GM19324 (cell line): ENCODE results near the gene SLC6A12.
"Not testable (repeated sequence)": the region's sequence is repeated elsewhere in the genome, so short reads cannot be mapped to it uniquely, and the experiment has no call there.

ENCODE experiments used
- ATAC-seq: cut with Tn5 transposase; IDR thresholded peaks from one replicate; pipeline ENCODE4 v1.9.1; 2021; ENCODE audit warnings: mild to moderate bottlenecking, moderate library complexity; ENCODE audit not compliant: unreplicated experiment, low FRiP score

Gene SLC6A12

DNA sequence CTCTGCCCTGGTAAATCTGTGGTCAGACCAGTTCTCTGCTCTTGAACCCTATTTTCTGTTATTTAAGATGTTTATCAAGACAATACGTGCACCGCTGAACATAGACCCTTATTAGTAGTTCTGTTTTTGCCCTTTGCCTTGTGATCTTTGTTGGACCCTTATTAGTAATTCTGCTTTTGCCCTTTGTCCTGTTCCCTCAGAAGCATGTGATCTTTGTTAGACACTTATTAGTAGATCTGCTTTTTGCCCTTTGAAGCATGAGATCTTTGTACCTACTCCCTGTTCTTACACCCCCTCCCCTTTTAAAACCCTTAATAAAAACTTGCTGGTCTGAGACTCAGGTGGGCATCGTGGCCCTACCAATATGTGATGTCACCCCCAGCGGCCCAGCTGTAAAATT, 22.0 kb upstream of the SLC6A12 start:
- not testable (repeated sequence) for ATAC-seq

GRCh38 chr12:234891-235415, 21.0 kb upstream of the SLC6A12 start:
- no peak for ATAC-seq

GRCh38 chr12:234019-234418, 20.1 kb upstream of the SLC6A12 start:
- no peak for ATAC-seq

DNA sequence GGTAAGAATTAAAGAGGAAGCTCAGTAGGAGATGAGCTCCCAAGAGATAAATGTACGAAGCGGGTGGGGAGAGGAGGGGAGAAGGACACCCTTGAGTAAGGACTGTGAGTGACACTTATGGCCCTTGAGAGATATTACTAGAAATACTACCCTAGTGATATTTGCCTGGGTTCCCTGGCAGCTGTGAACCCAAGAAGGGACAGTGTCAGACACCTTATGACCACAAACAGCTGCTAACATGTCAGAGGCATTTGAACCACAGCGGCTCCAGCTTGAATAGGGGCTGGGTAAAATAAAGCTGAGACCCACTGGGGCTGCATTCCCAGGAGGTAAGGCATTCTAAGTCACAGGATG, 19.6 kb upstream of the SLC6A12 start:
- no peak for ATAC-seq

GRCh38 chr12:232731-233614, 19.0 kb upstream of the SLC6A12 start:
- ATAC-seq: no peak

DNA sequence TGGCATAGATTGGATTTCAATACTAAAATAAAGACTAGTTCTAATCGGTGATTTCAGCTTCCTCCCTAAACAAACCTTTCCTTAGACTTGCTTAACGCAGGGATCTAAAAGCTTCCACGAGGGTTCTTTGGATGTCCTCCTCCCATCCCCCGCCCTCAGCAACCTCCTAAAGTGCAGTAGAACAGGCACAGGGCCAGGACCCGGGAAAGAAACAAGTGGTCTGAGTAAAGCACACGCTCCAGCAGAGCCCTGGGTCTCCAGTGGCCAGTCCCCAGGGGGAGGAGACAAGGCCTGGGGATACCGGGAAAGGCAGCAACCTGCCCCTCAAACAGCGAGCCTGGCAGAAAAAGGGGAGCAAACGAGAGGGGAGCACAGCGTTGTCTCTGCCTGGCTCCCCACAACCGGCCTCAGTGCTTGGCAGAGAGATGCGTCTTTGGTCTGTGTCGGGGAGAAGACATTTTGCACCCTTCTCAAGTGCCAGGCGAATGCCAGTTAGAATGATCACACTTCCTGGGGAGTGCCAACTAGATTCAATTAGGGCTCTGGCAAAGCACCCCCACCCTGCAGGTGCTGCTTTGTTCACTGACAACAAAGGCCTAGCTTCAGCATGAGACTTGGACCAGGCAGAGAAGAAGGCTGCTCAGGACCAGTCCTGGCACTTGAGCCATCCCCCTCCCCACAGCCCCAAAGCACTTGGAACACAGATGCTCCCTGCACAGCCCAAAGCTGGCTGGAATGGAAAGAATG, 17.1 kb upstream of the SLC6A12 start:
- ATAC-seq: no peak

DNA sequence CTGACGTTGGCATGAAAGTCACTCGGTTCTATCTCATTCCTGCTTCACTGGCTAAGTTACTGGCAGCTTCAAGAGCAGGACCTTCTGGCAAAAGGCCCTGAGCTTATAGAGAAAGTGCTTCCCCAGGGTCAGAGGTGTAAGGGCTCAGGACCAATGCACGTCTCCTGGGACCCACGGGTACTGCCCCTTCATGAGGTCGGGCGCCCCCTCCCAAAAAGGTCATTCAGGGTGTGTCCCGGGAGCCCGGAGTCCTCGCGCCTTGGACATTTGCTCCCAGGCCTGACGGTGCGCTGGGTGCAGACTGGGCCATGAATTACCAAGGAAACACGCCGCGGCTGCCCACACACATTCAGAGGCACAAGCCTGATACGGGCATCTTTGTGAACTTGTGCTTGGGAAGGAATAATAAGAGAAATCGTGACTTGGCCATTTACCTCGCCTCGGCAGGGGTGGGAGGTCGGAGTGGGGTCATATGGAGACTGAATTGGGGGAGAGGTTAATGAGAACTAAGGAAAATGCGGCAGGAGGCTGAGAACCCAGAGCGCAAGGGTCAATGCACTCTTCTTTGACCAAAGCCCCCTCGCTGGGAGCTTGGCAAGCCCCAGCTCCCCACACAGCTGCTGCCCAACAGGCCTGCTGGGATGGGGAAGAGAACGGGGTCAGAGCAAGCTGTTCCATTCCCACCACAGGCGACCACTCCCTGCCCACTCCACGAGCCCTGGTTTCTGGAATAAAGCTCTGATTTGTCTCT, 15.7 kb upstream of the SLC6A12 start:
- ATAC-seq: no peak

DNA sequence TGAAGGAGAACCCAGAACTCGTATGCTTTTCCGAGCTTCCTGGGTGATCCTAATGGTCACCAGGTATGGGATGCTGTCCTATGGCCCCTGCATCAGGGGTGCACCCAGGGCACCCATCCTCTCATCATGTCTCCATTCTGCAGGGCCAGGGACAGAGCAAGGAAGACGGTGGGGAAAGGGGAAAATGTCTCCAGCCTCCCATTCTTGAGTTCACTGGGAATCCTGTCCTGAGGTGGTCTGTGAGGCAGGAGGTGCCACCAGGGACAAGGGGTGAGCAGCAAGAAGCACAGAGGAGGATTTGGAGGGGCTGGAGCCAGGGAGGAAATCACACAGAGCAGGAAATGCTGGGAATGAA, 14.9 kb upstream of the SLC6A12 start:
- ATAC-seq: no peak

- no peak for ATAC-seq
Observed at GRCh38 chr12:227923-228845, 14.2 kb upstream of the SLC6A12 start.

DNA sequence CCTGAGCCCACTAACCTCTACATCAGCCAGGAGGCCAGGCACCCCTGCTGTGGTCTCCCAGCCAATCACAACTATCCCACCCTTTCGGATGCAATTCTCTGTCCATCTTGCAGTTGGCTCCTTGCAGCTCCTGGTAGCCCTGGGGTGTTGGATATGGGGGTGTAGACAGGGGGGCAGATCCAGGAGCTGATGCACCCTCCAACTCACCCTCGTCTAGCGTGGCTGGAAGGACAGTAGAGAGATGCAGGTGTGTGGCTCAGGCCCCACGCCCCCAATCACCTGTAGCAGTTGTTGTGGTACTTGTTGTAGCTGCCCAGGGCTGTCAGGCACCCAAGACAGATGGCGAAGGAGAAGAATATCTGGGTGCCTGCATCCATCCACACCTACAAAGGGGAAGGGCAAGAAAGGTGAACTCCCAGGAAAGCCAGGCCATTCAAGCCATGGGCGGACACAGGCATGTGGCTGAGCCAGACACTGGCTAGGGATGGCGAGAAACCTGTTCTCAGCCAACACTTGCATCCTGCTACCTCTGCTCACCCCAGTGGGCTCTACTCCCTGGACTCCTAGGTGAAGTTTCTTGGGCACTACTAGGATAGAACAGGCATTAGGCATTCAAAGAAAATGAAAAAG, 13.4 kb upstream of the SLC6A12 start:
- ATAC-seq: no peak

- no peak for ATAC-seq
Observed at GRCh38 chr12:226401-226800, 12.4 kb upstream of the SLC6A12 start.

DNA sequence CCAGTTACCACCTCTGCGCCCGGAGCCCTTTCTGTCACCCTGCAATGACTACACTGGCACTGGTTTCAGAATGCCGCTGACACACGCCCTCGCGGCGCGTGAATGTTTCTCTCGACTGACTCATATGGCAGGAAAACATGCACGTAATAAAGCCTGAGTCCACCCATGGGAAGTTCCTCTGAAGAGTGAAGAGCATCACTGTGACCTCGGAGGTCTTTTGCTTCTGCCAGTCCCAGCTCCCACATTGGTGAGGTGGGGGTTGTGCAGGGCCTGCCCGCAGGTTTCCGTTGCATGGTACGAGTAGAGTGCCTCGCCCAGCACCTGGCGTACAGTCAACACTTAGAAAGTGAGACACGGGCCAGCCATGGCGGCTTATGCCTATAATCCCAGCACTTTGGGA, 11.1 kb upstream of the SLC6A12 start:
- no peak for ATAC-seq

DNA sequence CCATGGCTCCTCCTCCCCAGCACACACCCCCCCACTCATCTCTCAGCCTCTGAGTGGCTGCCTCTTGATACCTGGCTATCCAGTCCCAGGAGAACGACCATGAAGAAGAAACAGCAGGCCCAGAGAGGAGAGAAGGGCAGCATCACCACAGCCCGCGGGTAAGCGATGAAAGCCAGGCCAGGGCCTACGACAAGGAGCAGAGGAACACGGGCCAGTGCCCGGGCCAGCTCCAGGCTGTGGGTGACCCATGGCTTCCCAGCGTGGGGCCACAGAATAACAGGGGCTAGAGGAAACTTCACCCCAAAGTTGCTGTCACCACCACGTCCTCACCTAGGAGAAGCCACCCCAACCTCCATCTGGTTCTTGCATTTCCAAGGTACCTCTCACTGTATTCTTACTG, 10.4 kb upstream of the SLC6A12 start:
- no peak for ATAC-seq

DNA sequence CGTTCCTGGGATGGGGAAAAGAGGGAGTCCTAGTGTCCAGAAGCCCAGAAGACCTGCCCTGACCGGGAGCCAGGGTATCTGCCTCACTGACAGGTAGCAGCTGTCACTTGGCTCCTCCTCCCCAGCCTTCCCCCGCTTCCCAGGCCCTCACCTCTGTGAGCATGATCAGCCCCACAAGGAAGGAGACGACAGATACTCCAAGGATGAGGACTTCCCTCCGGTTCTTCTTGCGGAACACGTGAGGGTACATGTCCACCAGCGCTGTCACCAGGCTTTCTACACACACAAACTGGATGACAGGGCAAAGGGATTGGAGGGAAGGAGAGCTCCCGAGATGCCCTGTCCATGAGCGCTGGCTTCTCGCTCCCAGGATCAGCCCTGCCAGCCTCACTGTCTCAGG, 9.9 kb upstream of the SLC6A12 start:
- no peak for ATAC-seq

GRCh38 chr12:221736-222135, 7.8 kb upstream of the SLC6A12 start:
- no peak for ATAC-seq

GRCh38 chr12:220946-221550, 7.1 kb upstream of the SLC6A12 start:
- ATAC-seq: no peak

GRCh38 chr12:220491-220890, 6.5 kb upstream of the SLC6A12 start:
- no peak for ATAC-seq

GRCh38 chr12:219891-220352, 6.0 kb upstream of the SLC6A12 start:
- no peak for ATAC-seq
